Frontal cortex (tissue), 4 donors: ENCODE results near the gene NFX1. TPM values are rescaled to one million over a fixed set of nuclear protein-coding genes. Genes with fewer than 3 reads are reported as not detected.

Experiments used
- DNase-seq, 2 donors: peaks; one replicate each; pipeline ENCODE4 v3.0.0; 2012; ENCODE audit warnings: low spot score in 2 of 2
- FAIRE-seq: peaks from 2 replicates; lab custom pipeline; 2012; peaks lifted over from hg19 to GRCh38; lab: Jason Lieb, UNC
- small RNA-seq: library from RNA; depleted of rRNA; stranded (forward); fragments of <200 nt; gene quantifications from one replicate; pipeline ENCODE3, GENCODE V24; 2014
- total RNA-seq: library from RNA; depleted of rRNA; stranded (reverse); fragments of >200 nt; gene quantifications from one replicate; pipeline ENCODE4 v1.2.3, GENCODE V29; 2014
- donor health status: control.
- donor health status: control.
- donor health status: control.

The NFX1 gene
- total RNA-seq, 1 donor from 2014 or later, result 20.0 TPM

GRCh38 chr9:33404788-33405362, 114.6 kb downstream of the NFX1 start:
- DNase-seq, result peak in 1 of 2 donors; percentile 7
- FAIRE-seq, result no peak

DNA sequence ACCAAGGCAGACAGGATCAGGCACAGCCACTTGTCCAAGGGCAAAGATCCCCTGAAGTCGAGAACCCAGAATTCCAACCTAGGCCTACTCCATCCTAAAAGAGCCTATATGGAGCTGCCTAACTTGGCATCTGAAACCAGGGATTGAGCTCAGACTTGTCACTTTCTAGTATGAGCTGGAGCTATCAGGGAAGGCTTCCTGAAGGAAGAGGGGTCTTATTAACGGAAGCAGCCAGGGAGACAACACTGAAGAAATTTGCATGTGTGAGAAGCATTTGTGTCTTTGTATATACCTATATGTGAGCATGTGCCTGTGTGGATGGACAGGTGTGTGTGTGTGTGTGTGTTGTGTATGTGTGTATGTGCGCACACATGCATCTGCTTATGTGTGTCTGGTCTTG, 116.7 kb downstream of the NFX1 start:
- no peak for DNase-seq
- no peak for FAIRE-seq

GRCh38 chr9:33408087-33408486, 117.8 kb downstream of the NFX1 start:
- DNase-seq (no peak), FAIRE-seq (no peak)

- FAIRE-seq, result no peak
These were observed 124.0 kb downstream of the NFX1 start for GRCh38 chr9:33414268-33414667.

GRCh38 chr9:33414889-33415500, 124.7 kb downstream of the NFX1 start:
- no peak for DNase-seq
- FAIRE-seq, result no peak

More at GRCh38 chr9:33414268-33414667, 124.0 kb downstream of the NFX1 start:
- no peak for DNase-seq

GRCh38 chr9:33415501-33416038, 125.3 kb downstream of the NFX1 start:
- FAIRE-seq, result no peak
- DNase-seq, result peak in 1 of 2 donors; percentile 60

GRCh38 chr9:33416996-33417395, 126.7 kb downstream of the NFX1 start:
- DNase-seq, result no peak
- no peak for FAIRE-seq

GRCh38 chr9:33418090-33418489, 127.8 kb downstream of the NFX1 start:
- DNase-seq, result no peak
- no peak for FAIRE-seq

GRCh38 chr9:33419708-33420303, 129.5 kb downstream of the NFX1 start:
- FAIRE-seq (no peak), DNase-seq (no peak)

Small RNAs within 50 kb of the gene (small RNA-seq; reads per million reads assigned to genes)
- gene RF00019, result not detected

Other genes with a start within 250 kb of the NFX1 start
- gene SMU1, start 213.8 kb upstream of the NFX1 start, total RNA-seq, result 53.4 TPM
- 0.82 TPM for gene B4GALT1, start 123.2 kb upstream of the NFX1 start, total RNA-seq
- gene SPINK4, start 50.3 kb upstream of the NFX1 start, total RNA-seq, result not detected
- 26.1 TPM for gene BAG1, start 25.8 kb upstream of the NFX1 start, total RNA-seq
- gene CHMP5, start 25.5 kb upstream of the NFX1 start, total RNA-seq, result 119 TPM
- not detected for gene AQP7, start 112.1 kb downstream of the NFX1 start, total RNA-seq
- not detected for gene AQP3, start 157.1 kb downstream of the NFX1 start, total RNA-seq
- 13.9 TPM for gene NOL6, start 183.4 kb downstream of the NFX1 start, total RNA-seq
- gene ANKRD18B, start 233.7 kb downstream of the NFX1 start, total RNA-seq, result not detected